ACHN (cell line): ENCODE data around the gene BACH1.
"Not testable (repeated sequence)": the region's sequence is repeated elsewhere in the genome, so short reads cannot be mapped to it uniquely, and the experiment has no call there.

Experiments
- DNase-seq: peaks from one replicate; pipeline ENCODE4 v3.0.0-alpha.2; 2015
- in situ Hi-C: cut with HindIII; loops from 2 replicates; pipeline ENCODE4 v1.10.0; 2017; ENCODE audit warnings: low sequenced_read_pairs, low pct_ligation_motif_present, low pct_unique_long_range_greater_than_20kb

BACH1 gene

DNA sequence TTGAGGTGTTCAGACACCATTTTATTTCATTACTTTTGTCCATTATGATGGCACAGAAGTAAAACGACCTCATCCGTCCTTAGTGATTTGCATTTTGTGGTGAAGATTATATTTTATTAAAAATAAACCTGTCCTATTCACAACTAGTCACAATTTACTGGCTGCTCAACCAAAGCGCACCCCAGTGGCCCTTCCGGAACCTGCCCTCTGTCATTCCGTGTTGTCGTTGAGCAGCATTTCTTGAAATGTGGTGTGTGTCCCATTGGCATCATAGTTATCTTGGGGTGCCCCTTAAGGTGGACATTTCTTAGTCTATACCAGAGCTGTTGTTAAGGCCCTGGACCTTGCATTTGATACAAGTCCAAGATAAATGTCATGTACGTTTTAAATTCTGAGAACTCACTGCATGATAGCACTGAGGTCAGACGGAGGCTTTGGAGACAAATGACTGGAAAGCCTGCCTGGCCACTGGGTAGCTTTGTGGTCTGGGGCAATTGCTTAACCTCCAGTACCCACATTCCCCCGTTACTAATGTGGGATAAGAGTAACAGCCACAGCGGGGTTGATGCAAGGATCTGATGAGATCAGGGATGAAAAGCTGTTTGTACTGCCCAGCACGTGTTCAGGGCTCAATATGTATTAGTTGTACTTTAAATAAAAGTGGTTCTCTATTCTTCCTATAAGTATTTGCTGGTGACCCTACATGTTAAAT, 36.2 kb downstream of the BACH1 start:
- in situ Hi-C loops = no loop called here
- no peak for DNase-seq

DNA sequence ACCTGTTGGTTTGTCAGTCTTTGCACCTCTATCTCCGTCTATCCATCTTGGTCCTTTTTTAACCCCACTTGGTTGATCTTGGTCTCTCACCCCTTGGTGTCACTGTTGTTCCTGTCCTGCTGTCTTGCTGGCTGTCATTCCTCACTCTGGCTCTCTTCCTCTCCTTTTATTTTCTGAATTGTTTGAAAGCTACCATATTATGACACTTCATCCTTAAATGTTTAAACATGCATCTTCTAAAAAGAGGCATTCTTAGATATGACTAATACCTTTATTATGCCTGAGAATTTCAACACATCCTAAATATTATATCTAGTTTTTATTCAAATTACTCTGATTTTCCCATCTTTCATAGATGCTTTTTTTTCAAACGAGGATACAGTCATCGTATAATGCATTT, 37.0 kb downstream of the BACH1 start:
- in situ Hi-C loops = no loop called here
- DNase-seq = no peak

DNA sequence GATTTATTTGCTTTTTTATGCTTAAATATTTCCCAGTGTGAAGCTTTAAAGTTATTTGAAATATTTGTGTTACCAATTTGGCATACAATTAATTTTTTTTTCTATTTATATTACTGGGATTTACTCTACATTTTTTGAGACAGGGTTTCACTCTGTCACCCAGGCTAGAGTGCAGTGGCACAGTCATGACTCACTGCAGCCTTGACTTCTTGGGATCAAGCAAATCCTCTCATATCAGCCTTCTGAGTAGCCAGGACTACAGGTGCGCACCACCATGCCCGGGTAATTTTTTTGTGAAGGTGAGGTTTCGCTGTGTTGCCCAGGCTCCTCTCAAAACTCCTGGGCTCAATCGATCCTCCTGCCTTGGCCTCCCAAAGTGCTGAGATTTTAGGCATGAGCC, 39.5 kb downstream of the BACH1 start:
- in situ Hi-C loops = no loop called here

DNA sequence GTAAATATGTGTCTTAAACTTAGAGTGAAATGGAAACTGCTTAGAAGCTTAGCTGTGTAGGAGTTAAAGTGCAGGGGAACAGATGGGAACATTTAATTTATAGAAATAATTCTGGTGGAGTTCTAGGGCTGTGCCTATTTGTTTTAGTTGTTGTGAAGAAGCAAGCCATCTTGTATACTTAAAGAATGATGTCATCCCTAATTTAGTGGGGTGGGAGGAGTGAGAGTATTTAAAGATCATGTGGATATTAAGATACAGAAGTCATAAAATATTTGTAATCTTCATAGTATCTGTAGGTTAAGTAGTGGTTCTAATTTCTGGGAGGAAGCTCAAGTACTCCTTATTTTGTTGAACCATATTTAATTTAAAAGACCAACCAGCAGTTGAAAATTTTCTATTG, 41.5 kb downstream of the BACH1 start:
- DNase-seq = no peak

More for the DNA sequence above, 39.5 kb downstream of the BACH1 start:
- DNase-seq = no peak

DNA sequence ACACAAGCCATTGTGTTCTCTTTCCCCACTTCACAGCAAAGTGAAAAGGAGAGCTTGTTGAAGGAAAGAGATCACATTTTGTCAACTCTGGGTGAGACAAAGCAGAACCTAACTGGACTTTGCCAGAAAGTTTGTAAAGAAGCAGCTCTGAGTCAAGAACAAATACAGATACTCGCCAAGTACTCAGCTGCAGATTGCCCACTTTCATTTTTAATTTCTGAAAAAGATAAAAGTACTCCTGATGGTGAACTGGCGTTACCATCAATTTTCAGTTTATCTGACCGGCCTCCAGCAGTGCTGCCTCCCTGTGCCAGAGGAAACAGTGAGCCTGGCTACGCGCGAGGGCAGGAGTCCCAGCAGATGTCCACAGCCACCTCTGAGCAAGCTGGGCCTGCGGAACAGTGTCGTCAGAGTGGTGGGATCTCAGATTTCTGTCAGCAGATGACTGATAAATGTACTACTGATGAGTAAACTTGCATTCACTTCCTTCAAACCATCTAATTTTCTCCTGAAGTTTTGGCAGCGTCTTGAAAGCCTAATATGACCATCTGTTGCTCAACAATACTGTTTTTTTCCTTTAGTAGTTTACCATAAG, 43.7 kb downstream of the BACH1 start:
- in situ Hi-C loops = no loop called here
- no peak for DNase-seq

More for the DNA sequence above, 41.5 kb downstream of the BACH1 start:
- in situ Hi-C loops = no loop called here

DNA sequence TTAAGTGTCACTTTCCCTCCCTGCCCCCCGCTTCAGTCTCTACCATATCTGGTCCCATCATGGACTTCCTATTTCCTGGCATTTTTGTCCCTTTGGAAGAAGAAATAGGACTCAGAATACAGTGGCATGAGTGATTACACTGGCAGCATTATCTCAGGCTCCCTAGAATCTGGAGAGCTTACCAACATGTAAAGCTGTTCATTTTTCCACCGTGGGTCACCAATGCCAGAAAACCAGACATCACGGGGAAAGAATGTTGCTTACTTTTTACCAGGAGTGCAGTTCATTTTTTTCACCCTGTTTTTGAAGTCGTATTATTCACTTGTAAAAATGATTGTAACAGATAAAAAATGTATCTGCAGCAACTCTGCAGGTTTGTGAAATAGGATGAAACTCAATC, 44.8 kb downstream of the BACH1 start:
- in situ Hi-C loops = no loop called here
- DNase-seq = no peak

DNA sequence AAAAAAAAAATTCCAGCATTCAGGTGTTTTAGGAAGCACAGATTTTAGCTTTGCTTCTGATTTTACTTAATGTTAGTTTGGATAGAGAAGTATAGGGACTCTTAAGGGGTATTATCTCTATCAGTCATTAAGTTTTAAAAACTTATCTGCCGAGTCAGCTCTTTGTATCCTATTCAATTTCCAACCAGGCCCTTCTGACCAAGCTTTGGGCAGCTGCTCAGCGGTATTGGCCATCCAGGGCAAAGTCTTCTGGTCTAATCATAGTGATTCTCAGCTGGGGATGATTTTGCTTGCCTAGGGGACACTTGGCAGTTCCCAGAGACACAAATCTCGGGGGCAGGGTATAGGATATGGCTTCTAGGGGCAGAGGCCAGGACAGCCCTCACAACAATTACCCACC, 47.6 kb downstream of the BACH1 start:
- DNase-seq = no peak
- in situ Hi-C loops = no loop called here

DNA sequence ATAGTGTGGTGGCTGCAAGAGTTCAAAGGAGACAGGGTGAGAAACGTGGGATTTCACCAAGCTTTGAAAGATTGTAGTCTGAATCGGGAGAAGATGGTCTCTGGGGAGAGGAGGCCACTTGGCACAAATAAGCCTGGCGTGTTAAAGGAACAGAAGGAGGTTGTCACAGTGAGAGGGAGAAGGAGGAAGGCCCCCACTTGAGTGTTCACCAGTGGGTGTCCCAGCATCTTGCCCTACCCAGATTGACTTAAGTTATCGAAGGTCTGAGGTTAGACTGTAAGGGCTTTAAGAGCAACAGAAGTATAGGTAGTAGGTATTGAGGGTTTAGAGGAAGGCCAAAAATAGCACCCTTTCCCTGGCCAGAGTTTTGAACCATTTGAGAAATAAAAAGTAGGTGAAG, 48.0 kb downstream of the BACH1 start:
- in situ Hi-C loops = no loop called here
- no peak for DNase-seq

DNA sequence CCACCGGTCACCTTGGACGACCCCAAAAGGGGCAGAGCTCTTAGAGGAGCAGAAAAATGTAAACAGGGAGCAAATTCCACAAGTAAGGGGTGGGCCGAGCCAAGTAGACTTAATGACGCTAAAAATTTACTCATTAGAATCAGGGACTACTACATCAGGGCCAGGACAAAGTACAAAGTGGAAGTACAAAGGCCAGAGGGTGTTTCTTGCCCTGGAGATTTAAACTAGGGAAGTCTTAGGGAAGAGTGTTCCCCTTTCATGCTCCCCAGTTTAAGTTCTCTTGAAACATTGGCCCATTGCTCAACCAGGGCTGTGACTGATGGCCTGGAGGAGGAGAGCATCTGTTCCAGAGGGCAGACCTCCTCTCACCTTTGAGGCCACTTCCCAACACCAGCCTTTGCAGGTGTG, 48.6 kb downstream of the BACH1 start:
- in situ Hi-C loops = no loop called here
- DNase-seq = no peak

DNA sequence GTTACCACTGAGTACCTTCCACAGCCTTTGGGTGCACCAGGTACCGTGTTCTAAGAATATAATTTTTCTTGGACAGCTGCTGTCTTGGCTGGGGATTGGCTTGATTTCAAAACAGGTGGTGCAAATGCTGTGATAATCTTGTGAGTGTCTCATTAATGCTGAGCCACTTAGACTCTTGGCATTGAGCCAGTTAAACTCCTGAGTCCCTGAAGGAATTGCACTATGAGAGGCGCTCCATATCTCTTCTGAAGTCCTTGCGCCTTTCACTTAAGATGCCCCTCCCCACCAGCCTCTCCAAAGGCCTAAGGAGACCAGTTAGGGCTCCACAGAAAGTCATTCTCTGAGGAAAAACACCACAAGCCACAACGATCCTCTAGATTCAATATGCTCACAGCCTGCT, 51.0 kb downstream of the BACH1 start:
- no peak for DNase-seq
- in situ Hi-C loops = loop anchor here (25.0 kb wide), 1 partner anchor 262 kb away; no protein-coding TSS in a partner anchor

DNA sequence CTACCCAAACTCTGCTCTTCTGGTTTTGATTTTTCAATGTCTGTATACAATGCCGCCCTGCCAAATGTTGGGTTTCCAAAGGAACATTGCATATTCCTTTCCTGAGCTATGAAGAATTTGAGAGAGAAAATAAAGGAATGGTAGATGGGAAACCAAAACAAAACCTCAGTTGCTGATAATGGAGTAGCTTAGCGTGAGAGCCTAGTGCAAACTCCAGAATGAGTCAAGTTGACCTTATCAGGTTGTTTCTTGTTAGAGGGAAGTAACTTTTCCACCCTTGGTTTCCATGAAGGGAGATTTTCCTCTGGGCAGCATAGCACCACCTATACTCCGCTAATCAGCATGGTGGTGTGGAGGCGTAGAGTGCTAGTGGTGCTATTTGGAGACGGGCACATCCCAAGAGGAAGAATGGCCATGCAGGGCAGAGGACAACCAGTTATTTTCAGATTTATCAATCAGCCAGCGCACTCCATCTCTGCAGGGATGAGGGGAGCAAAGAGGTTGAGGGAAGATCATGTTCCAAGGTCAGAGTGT, 51.6 kb downstream of the BACH1 start:
- DNase-seq = no peak
- in situ Hi-C loops = loop anchor here (25.0 kb wide), 1 partner anchor 263 kb away; no protein-coding TSS in a partner anchor

DNA sequence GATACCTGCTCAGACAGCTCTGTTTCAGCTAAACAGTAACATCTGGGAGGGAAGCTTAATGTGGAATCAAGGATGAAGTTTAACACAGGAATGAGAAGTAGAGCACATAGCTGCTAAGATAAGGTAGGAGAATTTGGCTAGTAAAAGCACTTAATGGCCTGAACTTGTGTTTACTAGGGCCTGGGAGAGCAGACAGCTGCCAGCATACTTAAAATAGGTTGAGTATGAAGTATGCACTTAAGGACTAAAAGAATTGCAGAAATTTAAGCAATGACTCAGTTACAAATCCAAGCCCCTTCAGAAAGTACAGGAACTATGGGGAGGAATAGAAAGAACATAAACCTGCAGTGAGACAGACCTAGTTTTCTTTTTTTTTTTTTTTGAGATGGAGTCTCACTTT, 53.0 kb downstream of the BACH1 start:
- in situ Hi-C loops = loop anchor here (25.0 kb wide), 1 partner anchor 264 kb away; no protein-coding TSS in a partner anchor
- no peak for DNase-seq

DNA sequence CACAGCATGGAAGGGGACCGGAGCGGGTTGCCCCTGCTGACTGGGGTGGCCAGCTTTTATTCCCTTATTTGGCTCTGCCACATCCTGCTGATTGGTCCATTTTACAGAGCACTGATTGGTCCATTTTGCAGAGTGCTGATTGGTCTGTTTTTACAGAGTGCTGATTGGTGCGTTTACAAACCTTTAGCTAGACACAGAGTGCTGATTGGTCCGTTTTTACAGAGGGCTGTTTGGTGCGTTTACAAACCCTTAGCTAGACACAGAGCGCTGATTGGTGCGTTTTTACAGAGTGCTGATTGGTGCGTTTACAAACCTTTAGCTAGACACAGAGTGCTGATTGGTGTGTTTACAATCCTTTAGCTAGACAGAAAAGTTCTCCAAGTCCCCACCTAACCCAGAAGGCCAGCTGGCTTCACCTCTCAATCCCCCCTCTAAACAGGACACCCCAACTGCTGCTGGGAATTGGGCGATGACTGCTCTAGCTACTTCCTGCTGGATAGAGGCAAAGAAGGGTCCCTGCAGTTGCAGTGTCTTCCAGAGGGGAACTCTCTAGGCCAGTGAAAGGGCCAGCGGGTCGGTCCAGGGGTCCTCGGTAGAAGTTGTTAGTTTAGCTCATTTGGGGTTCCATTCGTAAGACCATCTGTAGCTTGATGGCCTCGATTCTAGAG, 56.5 kb downstream of the BACH1 start:
- DNase-seq = not testable (repeated sequence)
- in situ Hi-C loops = loop anchor here (25.0 kb wide), 1 partner anchor 268 kb away; no protein-coding TSS in a partner anchor

DNA sequence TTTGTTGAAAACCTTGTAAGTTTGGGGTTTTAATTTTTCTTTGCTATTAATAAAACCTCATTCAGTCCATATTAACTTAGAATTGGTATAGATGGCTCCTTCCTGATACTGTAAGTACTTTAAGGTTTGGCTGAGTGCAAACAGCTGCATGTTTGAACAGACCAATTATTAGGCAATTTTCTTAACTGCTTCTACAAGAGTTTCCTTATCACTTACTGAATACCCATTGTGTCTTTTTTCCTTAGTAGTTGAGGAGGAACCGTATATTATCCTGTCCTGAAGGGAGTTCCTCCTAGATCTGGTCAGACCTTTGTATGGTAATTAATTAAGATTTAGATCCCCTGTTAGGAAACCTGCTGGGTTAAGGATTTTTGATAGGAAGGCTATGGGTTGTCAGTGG, 57.6 kb downstream of the BACH1 start:
- not testable (repeated sequence) for DNase-seq
- in situ Hi-C loops = loop anchor here (25.0 kb wide), 1 partner anchor 269 kb away; no protein-coding TSS in a partner anchor

DNA sequence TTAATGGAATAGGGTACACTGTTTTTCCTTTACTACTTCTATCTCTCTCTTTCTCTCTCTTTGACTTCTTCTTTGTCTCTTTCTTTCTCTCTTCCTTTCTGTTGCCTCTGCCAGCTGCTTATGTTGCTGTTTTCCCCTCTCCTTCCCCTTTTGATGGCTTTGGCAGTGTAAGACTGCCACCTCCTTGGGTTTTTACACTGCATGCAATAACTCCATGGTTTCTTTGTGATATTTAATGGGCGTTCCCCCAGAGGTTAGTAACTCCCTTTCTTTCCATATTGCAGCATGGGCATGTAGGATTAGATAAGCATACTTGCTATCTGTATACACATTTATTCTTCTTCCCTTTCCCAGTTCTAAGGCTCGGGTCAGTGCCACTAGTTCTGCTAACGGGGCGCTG, 58.1 kb downstream of the BACH1 start:
- DNase-seq = not testable (repeated sequence)
- in situ Hi-C loops = loop anchor here (25.0 kb wide), 1 partner anchor 270 kb away; no protein-coding TSS in a partner anchor

DNA sequence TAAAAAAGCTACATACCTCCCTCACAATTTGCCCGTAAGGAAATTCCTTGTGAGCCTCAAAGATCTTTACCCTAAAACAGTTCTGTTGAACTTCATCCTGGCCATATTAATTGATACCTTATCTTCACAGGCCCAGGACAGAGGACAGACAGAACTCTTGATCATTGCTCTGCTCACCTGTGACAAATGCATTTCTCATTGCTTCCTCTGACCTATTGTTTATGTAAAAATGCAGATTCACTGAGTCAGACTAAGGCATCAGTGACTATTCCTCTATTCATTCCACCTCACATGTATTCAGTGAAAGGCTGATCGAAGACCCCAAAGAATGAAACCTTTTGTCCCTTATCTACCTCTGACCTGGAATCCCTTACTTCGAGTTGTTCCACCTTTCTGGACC, 61.0 kb downstream of the BACH1 start:
- no peak for DNase-seq
- in situ Hi-C loops = loop anchor here (25.0 kb wide), 1 partner anchor 272 kb away; no protein-coding TSS in a partner anchor

DNA sequence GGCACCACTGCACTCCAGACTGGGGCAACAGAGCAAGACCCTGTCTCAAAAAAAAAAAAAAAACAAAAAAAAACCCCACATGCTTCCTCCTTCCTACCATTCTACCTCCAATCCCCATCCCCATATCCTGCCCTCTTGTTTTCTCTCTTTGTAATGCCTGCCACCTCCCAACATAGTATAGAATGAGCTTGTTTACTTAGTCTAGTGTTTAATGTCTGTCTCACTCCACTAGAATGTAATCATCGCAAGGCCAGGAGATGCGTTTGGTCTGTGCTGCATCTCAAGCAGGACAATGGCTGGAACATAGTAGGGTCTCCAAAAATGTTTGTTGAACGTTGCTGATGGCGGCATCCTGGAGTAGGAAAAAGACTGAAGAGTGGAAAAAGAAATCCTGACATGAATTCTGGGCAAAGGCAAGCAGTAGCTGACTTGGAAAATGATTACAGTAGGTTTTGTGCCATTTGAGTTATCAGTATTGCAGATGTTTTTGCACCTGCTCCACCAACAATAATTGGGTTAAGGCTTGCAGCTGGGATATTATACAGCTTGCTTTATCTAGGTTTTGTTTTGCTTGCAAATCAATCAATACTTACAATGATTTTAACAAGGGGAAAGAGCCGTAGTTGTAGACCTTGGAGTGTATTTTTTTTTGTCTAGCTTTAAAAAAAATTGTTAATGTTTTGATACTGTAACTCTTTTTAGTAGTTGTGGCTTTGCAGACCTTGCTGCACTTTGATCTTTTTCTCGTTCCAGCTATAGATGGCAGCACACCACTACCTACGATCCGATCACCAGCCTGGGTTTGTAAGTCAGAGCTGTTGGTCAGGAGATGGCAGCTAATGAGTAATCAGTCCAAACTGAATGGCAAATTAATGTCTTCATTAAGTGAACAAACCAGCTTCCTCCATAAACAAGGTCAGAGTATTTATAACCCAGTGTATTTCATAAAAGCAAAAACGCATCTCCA, 62.4 kb downstream of the BACH1 start:
- in situ Hi-C loops = loop anchor here (25.0 kb wide), 1 partner anchor 274 kb away; no protein-coding TSS in a partner anchor
- DNase-seq = peak; percentile 32

DNA sequence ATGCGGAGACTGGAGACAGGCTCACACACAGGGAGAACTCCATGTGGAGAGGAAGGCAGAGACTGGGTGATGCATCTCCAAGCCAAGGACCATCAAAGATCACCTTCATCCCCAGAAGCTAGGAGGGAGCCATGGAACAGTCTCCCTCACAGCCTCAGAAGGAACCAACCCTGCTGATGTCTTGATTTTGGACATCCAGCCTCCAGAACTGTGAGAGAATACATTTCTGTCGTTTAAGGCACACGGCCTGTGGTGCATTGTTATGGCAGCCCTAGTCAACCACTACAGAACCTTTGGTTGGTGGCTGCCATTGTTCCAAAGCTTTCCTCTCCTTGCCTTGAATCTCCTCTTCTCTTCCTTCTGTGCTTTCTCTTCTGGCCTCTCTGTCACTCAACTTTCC, 64.0 kb downstream of the BACH1 start:
- no peak for DNase-seq
- in situ Hi-C loops = loop anchor here (25.0 kb wide), 1 partner anchor 275 kb away; no protein-coding TSS in a partner anchor
